HCT116 (cell line): ENCODE results near the gene AK4.

Experiments
- CEBPB ChIP-seq: IDR thresholded peaks from 2 replicates; pipeline ENCODE4 v1.6.1; 2012; ENCODE audit warnings: low read depth
- EZH2 ChIP-seq: fragments of 200-600 bp; sonication (generic); IDR thresholded peaks from 2 replicates; pipeline ENCODE4 v1.6.1; 2017; ENCODE audit warnings: antibody characterized with exemption, mixed run types
- EZH2phosphoT487 ChIP-seq: fragments of 200-600 bp; IDR thresholded peaks from 2 replicates; pipeline ENCODE4 v1.6.1; 2018; ENCODE audit warnings: antibody characterized with exemption, borderline replicate concordance
- POLR2A ChIP-seq: IDR thresholded peaks from 2 replicates; pipeline ENCODE4 v1.7.0; 2011; ENCODE audit warnings: borderline replicate concordance; ENCODE audit not compliant: insufficient read depth, insufficient read length; ENCODE audit errors: extremely low read depth
- RAD21 ChIP-seq: IDR thresholded peaks from 2 replicates; pipeline ENCODE4 v1.6.1; 2012; ENCODE audit warnings: low read depth, mild to moderate bottlenecking
- SIN3A ChIP-seq: IDR thresholded peaks from 2 replicates; pipeline ENCODE4 v1.6.1; 2012; ENCODE audit warnings: low read depth
- SP1 ChIP-seq: IDR thresholded peaks from 2 replicates; pipeline ENCODE4 v1.6.1; 2012; ENCODE audit warnings: low read depth
- SRF ChIP-seq: IDR thresholded peaks from 2 replicates; pipeline ENCODE4 v1.6.1; 2012; ENCODE audit warnings: low read depth
- YY1 ChIP-seq: IDR thresholded peaks from 2 replicates; pipeline ENCODE4 v1.6.1; 2011; ENCODE audit warnings: low read length, low read depth, moderate library complexity, mild to moderate bottlenecking; ENCODE audit not compliant: insufficient replicate concordance; ENCODE audit errors: extremely low read depth
- ZNF274 ChIP-seq: fragments of 200-500 bp; sonication (Bioruptor generic); IDR thresholded peaks from 2 replicates; pipeline ENCODE4 v1.6.1; 2014; ENCODE audit warnings: mild to moderate bottlenecking, low read depth, low read length, inconsistent platforms
- TF ChIP-seq, protein P1 (sequence below), 3 experiments: fragments of 200-600 bp in 1 of 3; sonication (generic) in 1 of 3; IDR thresholded peaks in 2 of 3; conservative IDR thresholded peaks in 1 of 3; 2 replicates each; pipeline ENCODE4 v1.5.1; 2012 to 2017; ENCODE audit warnings: low read depth in 2 of 3, low read length in 2 of 3, antibody characterized with exemption in 1 of 3, borderline replicate concordance in 1 of 3, control low read depth in 1 of 3, mild to moderate bottlenecking in 1 of 3, mixed read lengths in 1 of 3, mixed run types in 1 of 3, moderate library complexity in 1 of 3; ENCODE audit not compliant: insufficient read depth in 1 of 3
- TF ChIP-seq, protein P2 (sequence below): IDR thresholded peaks from 2 replicates; pipeline ENCODE4 v1.6.1; 2012; ENCODE audit warnings: low read depth
- TF ChIP-seq, protein P3 (sequence below): IDR thresholded peaks from 2 replicates; pipeline ENCODE4 v1.6.1; 2012

DNA sequence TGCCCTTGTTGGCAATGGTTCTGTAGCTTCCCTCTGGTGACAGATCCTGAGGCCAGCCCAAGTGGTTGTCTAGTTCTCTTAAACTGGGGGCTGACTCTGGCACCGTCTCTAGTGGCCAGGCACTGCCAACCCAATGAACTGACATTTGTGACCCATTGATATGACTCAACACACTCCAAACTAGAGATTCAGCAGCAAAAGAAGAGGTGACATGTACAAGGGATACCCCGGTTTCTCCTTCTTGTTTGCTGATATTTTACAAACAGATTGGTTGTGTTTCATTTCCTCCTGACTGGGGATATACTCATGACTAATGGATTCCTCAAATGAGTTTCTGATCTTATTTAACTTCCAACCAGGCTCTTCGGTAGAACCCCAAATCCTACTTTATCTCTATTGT is 95.5 kb downstream of the AK4 start:
- no peak for TF ChIP-seq YY1
- no peak for TF ChIP-seq ZNF274
- TF ChIP-seq, protein P1, sequence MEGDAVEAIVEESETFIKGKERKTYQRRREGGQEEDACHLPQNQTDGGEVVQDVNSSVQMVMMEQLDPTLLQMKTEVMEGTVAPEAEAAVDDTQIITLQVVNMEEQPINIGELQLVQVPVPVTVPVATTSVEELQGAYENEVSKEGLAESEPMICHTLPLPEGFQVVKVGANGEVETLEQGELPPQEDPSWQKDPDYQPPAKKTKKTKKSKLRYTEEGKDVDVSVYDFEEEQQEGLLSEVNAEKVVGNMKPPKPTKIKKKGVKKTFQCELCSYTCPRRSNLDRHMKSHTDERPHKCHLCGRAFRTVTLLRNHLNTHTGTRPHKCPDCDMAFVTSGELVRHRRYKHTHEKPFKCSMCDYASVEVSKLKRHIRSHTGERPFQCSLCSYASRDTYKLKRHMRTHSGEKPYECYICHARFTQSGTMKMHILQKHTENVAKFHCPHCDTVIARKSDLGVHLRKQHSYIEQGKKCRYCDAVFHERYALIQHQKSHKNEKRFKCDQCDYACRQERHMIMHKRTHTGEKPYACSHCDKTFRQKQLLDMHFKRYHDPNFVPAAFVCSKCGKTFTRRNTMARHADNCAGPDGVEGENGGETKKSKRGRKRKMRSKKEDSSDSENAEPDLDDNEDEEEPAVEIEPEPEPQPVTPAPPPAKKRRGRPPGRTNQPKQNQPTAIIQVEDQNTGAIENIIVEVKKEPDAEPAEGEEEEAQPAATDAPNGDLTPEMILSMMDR (IDR thresholded peaks at IDR 0.05 in 2 of 3, conservative IDR thresholded peaks at IDR 0.05 in 1 of 3; ENCODE audit: borderline replicate concordance in 1 of 3, insufficient read depth in 1 of 3, low read depth in 2 of 3, low read length in 2 of 3), result no peak
- no peak for TF ChIP-seq SRF
- TF ChIP-seq, protein P2, sequence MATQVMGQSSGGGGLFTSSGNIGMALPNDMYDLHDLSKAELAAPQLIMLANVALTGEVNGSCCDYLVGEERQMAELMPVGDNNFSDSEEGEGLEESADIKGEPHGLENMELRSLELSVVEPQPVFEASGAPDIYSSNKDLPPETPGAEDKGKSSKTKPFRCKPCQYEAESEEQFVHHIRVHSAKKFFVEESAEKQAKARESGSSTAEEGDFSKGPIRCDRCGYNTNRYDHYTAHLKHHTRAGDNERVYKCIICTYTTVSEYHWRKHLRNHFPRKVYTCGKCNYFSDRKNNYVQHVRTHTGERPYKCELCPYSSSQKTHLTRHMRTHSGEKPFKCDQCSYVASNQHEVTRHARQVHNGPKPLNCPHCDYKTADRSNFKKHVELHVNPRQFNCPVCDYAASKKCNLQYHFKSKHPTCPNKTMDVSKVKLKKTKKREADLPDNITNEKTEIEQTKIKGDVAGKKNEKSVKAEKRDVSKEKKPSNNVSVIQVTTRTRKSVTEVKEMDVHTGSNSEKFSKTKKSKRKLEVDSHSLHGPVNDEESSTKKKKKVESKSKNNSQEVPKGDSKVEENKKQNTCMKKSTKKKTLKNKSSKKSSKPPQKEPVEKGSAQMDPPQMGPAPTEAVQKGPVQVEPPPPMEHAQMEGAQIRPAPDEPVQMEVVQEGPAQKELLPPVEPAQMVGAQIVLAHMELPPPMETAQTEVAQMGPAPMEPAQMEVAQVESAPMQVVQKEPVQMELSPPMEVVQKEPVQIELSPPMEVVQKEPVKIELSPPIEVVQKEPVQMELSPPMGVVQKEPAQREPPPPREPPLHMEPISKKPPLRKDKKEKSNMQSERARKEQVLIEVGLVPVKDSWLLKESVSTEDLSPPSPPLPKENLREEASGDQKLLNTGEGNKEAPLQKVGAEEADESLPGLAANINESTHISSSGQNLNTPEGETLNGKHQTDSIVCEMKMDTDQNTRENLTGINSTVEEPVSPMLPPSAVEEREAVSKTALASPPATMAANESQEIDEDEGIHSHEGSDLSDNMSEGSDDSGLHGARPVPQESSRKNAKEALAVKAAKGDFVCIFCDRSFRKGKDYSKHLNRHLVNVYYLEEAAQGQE, result no peak
- no peak for TF ChIP-seq EZH2
- TF ChIP-seq CEBPB, result no peak
- no peak for TF ChIP-seq RAD21
- no peak for TF ChIP-seq POLR2A
- TF ChIP-seq SIN3A, result no peak
- TF ChIP-seq EZH2phosphoT487, result no peak
- TF ChIP-seq, protein P3, sequence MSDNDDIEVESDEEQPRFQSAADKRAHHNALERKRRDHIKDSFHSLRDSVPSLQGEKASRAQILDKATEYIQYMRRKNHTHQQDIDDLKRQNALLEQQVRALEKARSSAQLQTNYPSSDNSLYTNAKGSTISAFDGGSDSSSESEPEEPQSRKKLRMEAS, result no peak
- no peak for TF ChIP-seq SP1
